GM19351 (cell line): ENCODE data around the gene ZKSCAN4.

Source experiments
- ATAC-seq: cut with Tn5 transposase; IDR thresholded peaks from one replicate; pipeline ENCODE4 v1.9.1; 2021; ENCODE audit warnings: mild to moderate bottlenecking, moderate library complexity; ENCODE audit not compliant: unreplicated experiment

The ZKSCAN4 gene

GRCh38 chr6:28209753-28210535 lies 42.1 kb downstream of the ZKSCAN4 start:
- no peak for ATAC-seq

DNA sequence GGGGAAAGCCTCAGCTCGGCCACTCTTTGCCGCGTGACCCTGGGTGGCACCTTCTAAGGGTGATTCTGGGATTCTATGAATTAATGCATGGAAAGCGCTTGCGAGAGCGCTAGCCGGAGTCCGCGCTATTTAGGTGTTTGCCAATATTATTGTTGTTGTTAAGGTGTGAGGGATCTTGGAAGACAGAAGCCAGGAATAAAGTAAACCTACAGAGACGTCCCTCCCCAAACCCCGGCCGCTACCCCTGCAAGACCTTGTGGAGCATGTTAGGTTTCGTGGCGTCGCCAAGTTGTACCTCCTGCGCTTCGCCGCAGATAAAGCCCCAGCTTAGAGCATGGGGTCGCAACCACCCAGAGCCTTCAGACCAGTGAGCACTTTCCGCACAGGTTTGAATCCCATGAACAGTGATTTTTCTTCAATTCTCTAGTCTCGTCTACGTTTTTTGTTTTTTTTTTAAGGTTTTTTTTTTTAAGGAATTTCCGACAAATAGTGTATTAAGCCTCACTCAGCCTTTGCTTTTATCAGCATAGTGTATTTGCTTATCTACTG lies 43.9 kb downstream of the ZKSCAN4 start:
- no peak for ATAC-seq

- ATAC-seq: no peak
These were observed 44.5 kb downstream of the ZKSCAN4 start for GRCh38 chr6:28207510-28208110.

- ATAC-seq: no peak
These were observed 45.0 kb downstream of the ZKSCAN4 start for GRCh38 chr6:28206928-28207509.

DNA sequence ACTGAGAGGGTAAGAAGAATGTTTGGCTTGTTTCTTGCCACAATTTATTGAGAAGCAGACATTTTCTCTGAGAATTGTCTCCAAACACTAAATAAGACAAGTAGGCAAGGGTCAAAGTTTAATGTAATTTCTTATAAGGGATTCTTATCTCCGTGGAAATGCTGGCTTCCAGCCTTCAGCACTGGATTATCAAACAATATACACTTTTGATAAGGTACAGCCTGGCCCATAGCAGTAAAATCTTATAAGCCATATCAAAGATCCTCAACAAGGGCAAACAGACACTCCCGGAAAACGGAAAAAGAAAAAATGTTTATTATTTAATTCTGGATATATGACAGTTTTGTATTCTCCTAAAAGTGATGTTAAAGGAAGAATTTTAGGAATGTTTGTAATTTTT lies 45.5 kb downstream of the ZKSCAN4 start:
- no peak for ATAC-seq

GRCh38 chr6:28205879-28206278 lies 46.2 kb downstream of the ZKSCAN4 start:
- ATAC-seq: no peak

- ATAC-seq: no peak
These were observed 48.9 kb downstream of the ZKSCAN4 start for GRCh38 chr6:28203201-28203600.

DNA sequence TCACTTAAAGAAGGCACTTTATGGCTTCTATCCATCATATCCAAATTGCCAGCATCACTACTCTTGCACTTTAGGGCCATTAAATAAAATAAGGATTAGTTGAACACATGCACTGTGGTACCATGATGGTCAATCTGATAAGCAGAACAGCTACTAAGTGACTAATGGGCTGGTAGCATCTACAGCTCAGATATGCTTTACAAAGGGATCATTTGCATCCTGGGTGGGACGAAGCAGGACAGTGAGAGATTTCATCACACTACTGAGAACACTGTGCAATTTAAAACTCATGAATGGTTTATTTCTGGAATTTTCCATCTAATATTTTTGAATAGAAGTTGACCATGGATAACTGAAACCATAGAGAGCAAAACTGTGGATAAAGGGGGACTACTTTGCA lies 52.0 kb downstream of the ZKSCAN4 start:
- no peak for ATAC-seq
